Neural cell (in vitro differentiated cells): Measurements from ENCODE around the gene CNOT4. TPM values are rescaled to one million over a fixed set of nuclear protein-coding genes. Genes with fewer than 3 reads are reported as not detected.

ENCODE experiments used
- H2AFZ ChIP-seq: fragments of 200-600, 300-800 bp; sonication (generic), shearing (Covaris generic); 2 replicates; pipeline ENCODE4 v1.6.0; 2014; ENCODE audit warnings: low read depth, mild to moderate bottlenecking, antibody characterized with exemption, low read length, moderate library complexity
- H3F3A ChIP-seq: fragments of 200-600 bp; shearing (Covaris generic); 2 replicates; pipeline ENCODE4 v1.6.1; 2016; ENCODE audit warnings: mild to moderate bottlenecking, moderate library complexity, mixed read lengths, antibody characterized with exemption, low read length; ENCODE audit not compliant: insufficient read depth, poor library complexity, severe bottlenecking
- H3K27ac ChIP-seq: fragments of 200-600, 300-800 bp; sonication (generic), shearing (Covaris generic); 2 replicates; pipeline ENCODE4 v1.5.1; 2014; ENCODE audit warnings: mild to moderate bottlenecking, low read length, moderate library complexity
- H3K27me3 ChIP-seq: fragments of 300-800, 200-600 bp; sonication (generic), shearing (Covaris generic); 2 replicates; pipeline ENCODE4 v1.6.0; 2014; ENCODE audit warnings: mild to moderate bottlenecking, low read depth, low read length, moderate library complexity; ENCODE audit not compliant: insufficient read depth
- H3K36me3 ChIP-seq: fragments of 300-800, 200-600 bp; sonication (generic), shearing (Covaris generic); 2 replicates; pipeline ENCODE4 v1.5.1; 2014; ENCODE audit warnings: mild to moderate bottlenecking, antibody characterized with exemption, low read length, moderate library complexity; ENCODE audit not compliant: insufficient read depth
- H3K4me2 ChIP-seq: fragments of 300-800, 200-600 bp; sonication (generic), shearing (Covaris generic); 2 replicates; pipeline ENCODE4 v1.6.0; 2014; ENCODE audit warnings: mild to moderate bottlenecking, low read length
- H3K4me3 ChIP-seq: fragments of 300-800, 200-600 bp; sonication (generic), shearing (Covaris generic); 2 replicates; pipeline ENCODE4 v1.5.1; 2014; ENCODE audit warnings: mild to moderate bottlenecking, low read length, moderate library complexity
- H3K79me2 ChIP-seq: fragments of 200-600 bp; shearing (Covaris generic); replicated peaks from 2 replicates; pipeline ENCODE4 v1.6.0; 2014; ENCODE audit warnings: mild to moderate bottlenecking, low read length, moderate library complexity; ENCODE audit not compliant: insufficient read depth
- H3K9ac ChIP-seq: fragments of 300-800, 200-600 bp; sonication (generic), shearing (Covaris generic); 2 replicates; pipeline ENCODE4 v1.6.1; 2016; ENCODE audit warnings: mild to moderate bottlenecking, low read length, mixed read lengths
- H3K9me2 ChIP-seq: fragments of 200-600 bp; shearing (Covaris generic); 2 replicates; pipeline ENCODE4 v1.6.1; 2016; ENCODE audit warnings: mild to moderate bottlenecking, low read length, mixed read lengths; ENCODE audit not compliant: insufficient read depth
- H3K9me3 ChIP-seq: fragments of 200-600, 300-800 bp; sonication (generic), shearing (Covaris generic); 2 replicates; pipeline ENCODE4 v1.6.1; 2016; ENCODE audit warnings: mild to moderate bottlenecking, mixed run types, low read length, moderate library complexity, mixed read lengths
- H4K20me1 ChIP-seq: fragments of 200-600 bp; shearing (Covaris generic); 2 replicates; pipeline ENCODE4 v1.6.1; 2016; ENCODE audit warnings: mild to moderate bottlenecking, mixed run types; ENCODE audit not compliant: insufficient read depth
- EP300 ChIP-seq: fragments of 450-650 bp; conservative IDR thresholded peaks from 2 replicates; pipeline ENCODE4 v1.6.1; 2014; ENCODE audit warnings: antibody characterized with exemption, mild to moderate bottlenecking, moderate library complexity; ENCODE audit not compliant: poor library complexity, severe bottlenecking
- EZH2 ChIP-seq: fragments of 200-600, 300-800 bp; shearing (Covaris generic), sonication (generic); IDR thresholded peaks from 2 replicates; pipeline ENCODE4 v1.6.1; 2014; ENCODE audit warnings: antibody characterized with exemption, low read length, borderline replicate concordance, mild to moderate bottlenecking; ENCODE audit not compliant: insufficient read depth, poor library complexity, severe bottlenecking
- MXI1 ChIP-seq: fragments of 450-650 bp; conservative IDR thresholded peaks from 2 replicates; pipeline ENCODE4 v1.6.1; 2014; ENCODE audit warnings: antibody characterized with exemption, mild to moderate bottlenecking; ENCODE audit not compliant: poor library complexity, severe bottlenecking
- POLR2AphosphoS5 ChIP-seq: IDR thresholded peaks from 2 replicates; pipeline ENCODE4 v1.6.1; 2012
- RAD21 ChIP-seq: fragments of 450-650 bp; conservative IDR thresholded peaks from 2 replicates; pipeline ENCODE4 v1.6.1; 2014; ENCODE audit warnings: antibody characterized with exemption, mild to moderate bottlenecking, moderate library complexity
- SMC3 ChIP-seq: fragments of 450-650 bp; conservative IDR thresholded peaks from 2 replicates; pipeline ENCODE4 v1.6.1; 2014; ENCODE audit warnings: antibody characterized with exemption, mild to moderate bottlenecking, moderate library complexity; ENCODE audit not compliant: poor library complexity
- TAF1 ChIP-seq: IDR thresholded peaks from 2 replicates; pipeline ENCODE4 v1.6.1; 2012; ENCODE audit warnings: low read depth
- polyA plus RNA-seq: library from polyadenylated mRNA; depleted of rRNA; stranded (reverse); fragments of >200 nt; gene quantifications from 2 replicates; pipeline ENCODE4 v1.2.3, GENCODE V29; 2014
- TF ChIP-seq, protein P1 (sequence below): fragments of 450-650 bp; IDR thresholded peaks from 2 replicates; pipeline ENCODE4 v1.5.1; 2014; ENCODE audit warnings: antibody characterized with exemption, mild to moderate bottlenecking, moderate library complexity; ENCODE audit not compliant: poor library complexity, severe bottlenecking
- TF ChIP-seq, protein P2 (sequence below): IDR thresholded peaks from 2 replicates; pipeline ENCODE4 v1.6.1; 2012; ENCODE audit warnings: borderline replicate concordance

Gene CNOT4
- polyA plus RNA-seq, 1 donor from 2014 or later = 6.4 TPM

DNA sequence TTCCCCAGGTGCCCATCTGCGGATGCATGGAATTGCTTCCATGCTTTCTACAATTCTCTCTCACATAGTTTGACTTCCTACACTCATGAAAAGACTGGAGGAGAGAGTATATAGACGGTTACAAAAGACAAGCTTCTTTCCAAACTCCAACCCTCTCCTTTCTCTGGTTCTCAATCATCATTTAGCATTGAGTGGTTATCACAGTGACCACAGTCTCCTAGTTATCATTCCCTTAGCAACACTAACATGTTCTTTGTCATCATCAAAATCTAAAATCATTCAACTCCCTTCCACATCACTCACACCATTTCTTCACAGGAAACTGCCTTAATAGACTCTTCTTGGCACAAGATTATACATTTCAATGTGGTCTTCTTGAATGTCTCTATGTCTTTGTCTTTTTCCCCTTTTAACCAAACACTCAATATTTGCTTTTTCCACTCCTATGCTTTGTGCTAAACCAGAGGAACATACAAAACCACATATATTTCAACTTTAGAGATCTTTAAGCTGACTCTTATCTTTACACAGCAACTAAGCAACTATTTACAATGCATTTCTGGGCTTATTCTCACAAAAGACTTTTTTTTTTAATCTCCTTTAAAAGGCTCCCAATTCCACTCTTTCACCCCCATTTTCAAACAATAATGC, 126.3 kb downstream of the CNOT4 start:
- Histone ChIP-seq H3K27me3 (no peaks in the 10 kb centered on the region), H3K27ac (no peak overlapping the region), H3K4me3 (no peak overlapping the region), H3F3A (no peaks in the 10 kb centered on the region), H2AFZ (no peak overlapping the region), H3K9me2 (no peaks in the 10 kb centered on the region), H3K79me2 (no peaks in the 10 kb centered on the region), H3K36me3 (no peaks in the 10 kb centered on the region), H4K20me1 (no peaks in the 10 kb centered on the region), H3K9ac (no peak overlapping the region), H3K4me2 (no peak overlapping the region), H3K9me3 (no peaks in the 10 kb centered on the region)
- TF ChIP-seq SMC3 = no peak
- TF ChIP-seq, protein P1, sequence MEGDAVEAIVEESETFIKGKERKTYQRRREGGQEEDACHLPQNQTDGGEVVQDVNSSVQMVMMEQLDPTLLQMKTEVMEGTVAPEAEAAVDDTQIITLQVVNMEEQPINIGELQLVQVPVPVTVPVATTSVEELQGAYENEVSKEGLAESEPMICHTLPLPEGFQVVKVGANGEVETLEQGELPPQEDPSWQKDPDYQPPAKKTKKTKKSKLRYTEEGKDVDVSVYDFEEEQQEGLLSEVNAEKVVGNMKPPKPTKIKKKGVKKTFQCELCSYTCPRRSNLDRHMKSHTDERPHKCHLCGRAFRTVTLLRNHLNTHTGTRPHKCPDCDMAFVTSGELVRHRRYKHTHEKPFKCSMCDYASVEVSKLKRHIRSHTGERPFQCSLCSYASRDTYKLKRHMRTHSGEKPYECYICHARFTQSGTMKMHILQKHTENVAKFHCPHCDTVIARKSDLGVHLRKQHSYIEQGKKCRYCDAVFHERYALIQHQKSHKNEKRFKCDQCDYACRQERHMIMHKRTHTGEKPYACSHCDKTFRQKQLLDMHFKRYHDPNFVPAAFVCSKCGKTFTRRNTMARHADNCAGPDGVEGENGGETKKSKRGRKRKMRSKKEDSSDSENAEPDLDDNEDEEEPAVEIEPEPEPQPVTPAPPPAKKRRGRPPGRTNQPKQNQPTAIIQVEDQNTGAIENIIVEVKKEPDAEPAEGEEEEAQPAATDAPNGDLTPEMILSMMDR = no peak
- TF ChIP-seq MXI1 = no peak

DNA sequence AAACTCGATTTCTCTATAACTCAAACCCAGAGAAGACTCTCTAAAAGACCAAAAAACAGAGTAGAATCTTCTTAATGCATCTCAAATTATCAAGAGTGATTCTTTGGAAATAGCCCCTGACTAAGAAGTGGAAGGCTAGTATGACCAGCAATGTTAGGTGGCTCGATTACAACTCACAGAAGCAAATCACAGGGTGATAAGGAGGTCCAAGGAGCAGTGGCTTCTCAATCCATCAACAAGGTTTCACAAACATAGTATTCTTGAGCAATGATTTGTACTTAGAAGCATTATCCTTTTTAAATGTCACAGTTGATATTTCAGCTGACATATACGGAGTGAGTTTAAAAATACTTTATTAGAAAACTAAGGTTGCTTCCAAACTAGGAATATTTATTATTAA, 127.7 kb downstream of the CNOT4 start:
- Histone ChIP-seq H3K9me3 (no peaks in the 10 kb centered on the region), H3K27ac (no peak overlapping the region), H3F3A (no peaks in the 10 kb centered on the region), H3K36me3 (no peaks in the 10 kb centered on the region), H3K4me3 (no peak overlapping the region), H2AFZ (no peak overlapping the region), H3K9me2 (no peaks in the 10 kb centered on the region), H4K20me1 (no peaks in the 10 kb centered on the region), H3K27me3 (no peaks in the 10 kb centered on the region), H3K79me2 (no peaks in the 10 kb centered on the region), H3K4me2 (no peak overlapping the region), H3K9ac (no peak overlapping the region)
- TF ChIP-seq EZH2 = no peak
- TF ChIP-seq, protein P1 = no peak
- no peak for TF ChIP-seq RAD21
- no peak for TF ChIP-seq TAF1
- no peak for TF ChIP-seq SMC3
- no peak for TF ChIP-seq POLR2AphosphoS5
- TF ChIP-seq MXI1 = no peak
- no peak for TF ChIP-seq EP300
- TF ChIP-seq, protein P2, sequence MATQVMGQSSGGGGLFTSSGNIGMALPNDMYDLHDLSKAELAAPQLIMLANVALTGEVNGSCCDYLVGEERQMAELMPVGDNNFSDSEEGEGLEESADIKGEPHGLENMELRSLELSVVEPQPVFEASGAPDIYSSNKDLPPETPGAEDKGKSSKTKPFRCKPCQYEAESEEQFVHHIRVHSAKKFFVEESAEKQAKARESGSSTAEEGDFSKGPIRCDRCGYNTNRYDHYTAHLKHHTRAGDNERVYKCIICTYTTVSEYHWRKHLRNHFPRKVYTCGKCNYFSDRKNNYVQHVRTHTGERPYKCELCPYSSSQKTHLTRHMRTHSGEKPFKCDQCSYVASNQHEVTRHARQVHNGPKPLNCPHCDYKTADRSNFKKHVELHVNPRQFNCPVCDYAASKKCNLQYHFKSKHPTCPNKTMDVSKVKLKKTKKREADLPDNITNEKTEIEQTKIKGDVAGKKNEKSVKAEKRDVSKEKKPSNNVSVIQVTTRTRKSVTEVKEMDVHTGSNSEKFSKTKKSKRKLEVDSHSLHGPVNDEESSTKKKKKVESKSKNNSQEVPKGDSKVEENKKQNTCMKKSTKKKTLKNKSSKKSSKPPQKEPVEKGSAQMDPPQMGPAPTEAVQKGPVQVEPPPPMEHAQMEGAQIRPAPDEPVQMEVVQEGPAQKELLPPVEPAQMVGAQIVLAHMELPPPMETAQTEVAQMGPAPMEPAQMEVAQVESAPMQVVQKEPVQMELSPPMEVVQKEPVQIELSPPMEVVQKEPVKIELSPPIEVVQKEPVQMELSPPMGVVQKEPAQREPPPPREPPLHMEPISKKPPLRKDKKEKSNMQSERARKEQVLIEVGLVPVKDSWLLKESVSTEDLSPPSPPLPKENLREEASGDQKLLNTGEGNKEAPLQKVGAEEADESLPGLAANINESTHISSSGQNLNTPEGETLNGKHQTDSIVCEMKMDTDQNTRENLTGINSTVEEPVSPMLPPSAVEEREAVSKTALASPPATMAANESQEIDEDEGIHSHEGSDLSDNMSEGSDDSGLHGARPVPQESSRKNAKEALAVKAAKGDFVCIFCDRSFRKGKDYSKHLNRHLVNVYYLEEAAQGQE = no peak
